ENCODE measurements around the gene MEGF11.

Gene MEGF11

GRCh38 chr15:66089049-66089448 is 164.5 kb downstream of the MEGF11 start:
- no peak for DNase-seq (ENCODE audit: low read depth)

- DNase-seq (ENCODE audit: low read depth): no peak
Observed at GRCh38 chr15:66085128-66085527, 168.4 kb downstream of the MEGF11 start.

- no peak for DNase-seq (ENCODE audit: low read depth)
Observed at GRCh38 chr15:66084704-66085103, 168.8 kb downstream of the MEGF11 start.

- peak; percentile 4 for DNase-seq (ENCODE audit: low read depth)
Observed at GRCh38 chr15:66080717-66081398, 172.7 kb downstream of the MEGF11 start.

- no peak for DNase-seq (ENCODE audit: low read depth)
Observed at GRCh38 chr15:66078929-66079275, 174.6 kb downstream of the MEGF11 start.

GRCh38 chr15:66078196-66078928 is 175.2 kb downstream of the MEGF11 start:
- DNase-seq (ENCODE audit: low read depth): no peak

GRCh38 chr15:66077320-66077663 is 176.3 kb downstream of the MEGF11 start:
- no peak for DNase-seq (ENCODE audit: low read depth)

- DNase-seq (ENCODE audit: low read depth): no peak
Observed at GRCh38 chr15:66076591-66077319, 176.8 kb downstream of the MEGF11 start.

GRCh38 chr15:66075947-66076346 is 177.6 kb downstream of the MEGF11 start:
- DNase-seq (ENCODE audit: low read depth): no peak

GRCh38 chr15:66072616-66073361 is 180.8 kb downstream of the MEGF11 start:
- DNase-seq (ENCODE audit: low read depth): no peak

- DNase-seq (ENCODE audit: low read depth): no peak
Observed at GRCh38 chr15:66071921-66072295, 181.6 kb downstream of the MEGF11 start.

GRCh38 chr15:66071160-66071920 is 182.2 kb downstream of the MEGF11 start:
- no peak for DNase-seq (ENCODE audit: low read depth)

GRCh38 chr15:66070220-66070934 is 183.2 kb downstream of the MEGF11 start:
- no peak for DNase-seq (ENCODE audit: low read depth)

- no peak for DNase-seq (ENCODE audit: low read depth)
Observed at GRCh38 chr15:66069751-66070150, 183.8 kb downstream of the MEGF11 start.

- no peak for DNase-seq (ENCODE audit: low read depth)
Observed at GRCh38 chr15:66068801-66069200, 184.7 kb downstream of the MEGF11 start.

GRCh38 chr15:66067687-66068086 is 185.9 kb downstream of the MEGF11 start:
- no peak for DNase-seq (ENCODE audit: low read depth)

- DNase-seq (ENCODE audit: low read depth): no peak
Observed at GRCh38 chr15:66066481-66066880, 187.1 kb downstream of the MEGF11 start.

GRCh38 chr15:66066005-66066404 is 187.5 kb downstream of the MEGF11 start:
- DNase-seq (ENCODE audit: low read depth): no peak

- no peak for DNase-seq (ENCODE audit: low read depth)
Observed at GRCh38 chr15:66065325-66065724, 188.2 kb downstream of the MEGF11 start.

GRCh38 chr15:66063147-66063546 is 190.4 kb downstream of the MEGF11 start:
- no peak for DNase-seq (ENCODE audit: low read depth)

GRCh38 chr15:66057089-66057488 is 196.5 kb downstream of the MEGF11 start:
- no peak for DNase-seq (ENCODE audit: low read depth)

Data from HS-5 (cell line).